Activated T-cell treated with anti-CD3 and anti-CD28 coated beads for 1 hour (primary cell): ENCODE results near the gene ING3.

ENCODE experiments used
- DNase-seq: peaks from one replicate; pipeline ENCODE4 v3.0.0-alpha.2; 2020; ENCODE audit warnings: low read depth

The ING3 gene

DNA sequence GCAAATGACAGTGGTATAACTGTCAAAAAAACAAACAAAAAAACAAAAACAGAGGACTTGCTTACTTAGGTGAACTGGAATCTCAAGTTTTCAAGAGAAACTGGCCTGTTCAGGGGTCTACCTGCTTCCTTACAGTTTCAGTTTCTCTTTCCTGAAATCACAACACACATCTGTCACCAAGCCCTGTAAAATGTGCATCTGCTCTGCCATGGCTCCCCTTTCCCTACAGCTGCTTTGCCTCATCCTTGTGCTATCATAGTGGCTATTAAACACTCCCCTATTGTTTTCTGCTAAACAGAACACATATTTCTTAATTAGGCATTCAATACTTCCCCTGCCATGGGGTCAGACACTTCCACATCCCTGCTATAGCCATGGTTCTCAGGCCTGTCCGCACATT is 75.6 kb downstream of the ING3 start:
- no peak for DNase-seq

DNA sequence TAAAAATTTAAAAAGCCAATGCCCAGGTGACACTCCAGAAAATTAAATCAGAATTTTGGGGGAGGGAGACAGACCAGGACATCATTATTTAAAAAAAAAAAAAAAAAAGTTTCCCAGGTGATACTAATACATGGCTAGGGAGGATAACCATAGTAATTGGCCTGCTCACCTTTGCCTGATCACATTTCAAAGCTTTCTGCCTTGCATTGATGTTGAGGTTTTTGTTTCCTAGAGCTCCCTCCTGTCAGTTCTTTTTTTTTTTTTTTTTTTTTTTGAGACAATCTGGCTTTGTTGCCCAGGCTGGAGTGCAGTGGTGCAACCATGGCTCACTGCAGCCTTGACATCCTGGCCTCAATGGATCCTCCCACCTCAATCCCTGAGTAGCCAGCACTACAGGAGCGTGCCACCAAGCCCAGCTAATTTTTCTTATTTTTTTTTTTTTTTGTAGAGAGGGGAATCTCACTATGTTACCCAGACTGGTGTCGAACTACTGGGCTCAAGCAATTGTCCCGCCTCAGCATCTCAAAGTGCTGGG is 76.1 kb downstream of the ING3 start:
- no peak for DNase-seq
